MCF 10A (cell line): ENCODE data around the gene RINL. TPM values are rescaled to one million over a fixed set of nuclear protein-coding genes. Genes with fewer than 3 reads are reported as not detected.

Experiments used
- BruUV-seq: library from RNA; stranded (reverse); fragments of 400-500 nt; replicated peaks from 2 replicates; lab custom pipeline; 2021; lab: Mats Ljungman, UMichigan
- CTCF ChIA-PET: fragments of 300-600 bp; sonication (Branson Sonifier 250); formaldehyde crosslinking; extraction: SDS; loops from one replicate; lab custom pipeline; 2021; ENCODE audit warnings: antibody characterized with exemption, inconsistent platforms; lab: Yijun Ruan, JAX
- POLR2A ChIA-PET: fragments of 300-600, 350-650 bp; sonication (Branson Sonifier 250); formaldehyde crosslinking; extraction: SDS; loops from one replicate; lab custom pipeline; 2020; ENCODE audit warnings: antibody characterized with exemption, inconsistent platforms; lab: Yijun Ruan, JAX
- DNase-seq: peaks from one replicate; pipeline ENCODE4 v3.0.0-alpha.2; 2018; ENCODE audit not compliant: unreplicated experiment
- H3K27ac Mint-ChIP-seq: one replicate; pipeline ENCODE4 v1.8.0; 2022; ENCODE audit warnings: mild to moderate bottlenecking, low read depth, mixed read lengths; ENCODE audit not compliant: unreplicated experiment
- H3K27me3 Mint-ChIP-seq: one replicate; pipeline ENCODE4 v1.8.0; 2022; ENCODE audit warnings: mixed read lengths; ENCODE audit not compliant: insufficient read depth, unreplicated experiment
- H3K36me3 Mint-ChIP-seq: one replicate; pipeline ENCODE4 v1.8.0; 2022; ENCODE audit warnings: mild to moderate bottlenecking, moderate library complexity, mixed read lengths; ENCODE audit not compliant: insufficient read depth, unreplicated experiment
- H3K4me1 Mint-ChIP-seq: one replicate; pipeline ENCODE4 v1.8.0; 2022; ENCODE audit warnings: mixed read lengths; ENCODE audit not compliant: insufficient read depth, unreplicated experiment
- H3K4me3 Mint-ChIP-seq: one replicate; pipeline ENCODE4 v1.8.0; 2022; ENCODE audit warnings: mild to moderate bottlenecking, moderate library complexity, mixed read lengths; ENCODE audit not compliant: unreplicated experiment
- H3K9me3 Mint-ChIP-seq: one replicate; pipeline ENCODE4 v1.8.0; 2022; ENCODE audit warnings: mixed read lengths; ENCODE audit not compliant: unreplicated experiment
- intact Hi-C: fragments of 100-400 bp; cut with micrococcal nuclease; formaldehyde crosslinking; loops from 2 replicates; pipeline ENCODE4 v1.14.1; 2022
- total RNA-seq: library from RNA; stranded (reverse); gene quantifications from 2 replicates; pipeline ENCODE4 v1.2.3, GENCODE V29; 2022
- TF ChIP-seq, protein P1 (sequence below): fragments of 200-600 bp; IDR thresholded peaks from one replicate; pipeline ENCODE4 v1.8.0; 2022; ENCODE audit warnings: antibody characterized with exemption, mild to moderate bottlenecking; ENCODE audit not compliant: unreplicated experiment

Gene RINL
- total RNA-seq, 1 experiment from 2014 or later = 4.7 TPM

DNA sequence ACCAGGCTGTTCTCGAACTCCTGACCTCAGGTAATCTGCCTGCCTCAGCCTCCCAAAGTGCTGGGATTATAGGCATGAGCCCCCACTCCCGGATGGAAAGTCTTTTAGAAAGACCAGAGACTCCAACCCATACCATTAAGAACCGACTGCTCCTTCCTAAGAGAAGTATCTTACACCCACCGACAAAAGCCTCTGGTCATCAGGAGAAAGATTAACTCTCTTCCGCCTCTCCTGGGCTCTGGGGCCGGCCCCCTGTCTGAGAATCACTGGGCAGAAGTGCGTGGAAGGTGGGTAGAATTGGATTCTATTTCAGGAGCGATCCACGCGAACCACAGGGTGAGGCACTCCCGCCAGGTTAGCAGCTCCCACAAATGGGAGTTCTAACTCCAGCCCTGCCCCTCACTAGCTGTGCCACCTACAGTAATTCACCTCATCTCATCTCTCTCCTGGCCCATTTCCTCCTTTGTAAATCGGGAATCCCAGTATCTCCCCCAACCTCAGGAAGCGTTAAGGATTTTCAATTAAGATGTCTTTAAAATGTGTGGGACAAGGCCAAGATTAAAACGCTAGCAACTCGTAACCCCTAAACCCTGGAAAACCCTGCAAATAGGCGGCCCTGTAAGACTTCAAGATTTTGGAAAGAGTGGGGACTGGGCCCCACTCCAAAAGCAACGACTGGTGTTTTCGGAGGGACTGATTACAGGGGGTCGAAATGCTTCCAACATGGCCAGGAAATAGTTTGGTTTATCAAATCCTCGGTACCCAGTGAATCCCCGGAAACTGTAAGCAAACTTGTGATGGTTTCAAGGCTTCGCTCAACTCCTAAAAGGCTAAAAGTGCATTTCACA is 29.6 kb downstream of the RINL start:
- Mint-ChIP-seq H3K27ac (peak overlapping the region; percentile 99), H3K36me3 (peaks cover 63% of the 10 kb centered on the region), H3K4me1 (peaks cover 28% of the 10 kb centered on the region), H3K9me3 (no peaks in the 10 kb centered on the region), H3K27me3 (no peaks in the 10 kb centered on the region), H3K4me3 (peak overlapping the region; percentile 97)
- DNase-seq = no peak
- TSS peak; percentile 40 for BruUV-seq
- intact Hi-C loops = no loop called here
- ChIA-PET CTCF (interaction anchor here (1.1 to 1.8 kb wide), 2 partner anchors 9 to 15 kb away, joined by 3 to 15 read pairs; no protein-coding TSS in a partner anchor), POLR2A (interaction anchor here (0.5 to 2.7 kb wide), 29 partner anchors 9 to 918 kb away, joined by 3 to 59 read pairs (median 4); partner anchors contain the start of genes ACTN4, ECH1, EIF3K and MRPS12)
- TF ChIP-seq, protein P1, sequence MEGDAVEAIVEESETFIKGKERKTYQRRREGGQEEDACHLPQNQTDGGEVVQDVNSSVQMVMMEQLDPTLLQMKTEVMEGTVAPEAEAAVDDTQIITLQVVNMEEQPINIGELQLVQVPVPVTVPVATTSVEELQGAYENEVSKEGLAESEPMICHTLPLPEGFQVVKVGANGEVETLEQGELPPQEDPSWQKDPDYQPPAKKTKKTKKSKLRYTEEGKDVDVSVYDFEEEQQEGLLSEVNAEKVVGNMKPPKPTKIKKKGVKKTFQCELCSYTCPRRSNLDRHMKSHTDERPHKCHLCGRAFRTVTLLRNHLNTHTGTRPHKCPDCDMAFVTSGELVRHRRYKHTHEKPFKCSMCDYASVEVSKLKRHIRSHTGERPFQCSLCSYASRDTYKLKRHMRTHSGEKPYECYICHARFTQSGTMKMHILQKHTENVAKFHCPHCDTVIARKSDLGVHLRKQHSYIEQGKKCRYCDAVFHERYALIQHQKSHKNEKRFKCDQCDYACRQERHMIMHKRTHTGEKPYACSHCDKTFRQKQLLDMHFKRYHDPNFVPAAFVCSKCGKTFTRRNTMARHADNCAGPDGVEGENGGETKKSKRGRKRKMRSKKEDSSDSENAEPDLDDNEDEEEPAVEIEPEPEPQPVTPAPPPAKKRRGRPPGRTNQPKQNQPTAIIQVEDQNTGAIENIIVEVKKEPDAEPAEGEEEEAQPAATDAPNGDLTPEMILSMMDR = no peak

DNA sequence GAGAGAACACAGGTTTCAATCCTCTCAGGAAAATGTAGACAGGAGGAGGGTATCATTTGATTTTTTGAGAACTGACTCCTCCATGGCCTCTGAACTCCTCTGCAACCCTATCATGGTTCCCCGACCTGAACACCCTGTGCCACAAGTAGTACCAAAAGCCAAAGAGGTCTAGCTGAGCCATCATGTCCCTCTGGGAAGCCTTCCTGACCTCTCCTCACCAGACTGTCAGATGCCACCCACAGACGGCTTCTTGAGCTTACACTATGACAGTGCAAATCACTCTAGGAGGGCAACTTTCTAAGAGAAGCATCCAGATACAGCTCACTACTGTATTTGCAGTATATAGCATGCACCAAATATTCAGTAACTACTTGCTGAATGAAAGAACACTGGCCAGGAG is 32.0 kb downstream of the RINL start:
- BruUV-seq = no TSS peak
- intact Hi-C loops = no loop called here
- Mint-ChIP-seq H3K4me3 (no peak overlapping the region), H3K9me3 (no peaks in the 10 kb centered on the region), H3K36me3 (peaks cover 88% of the 10 kb centered on the region), H3K4me1 (peaks cover 27% of the 10 kb centered on the region), H3K27me3 (no peaks in the 10 kb centered on the region), H3K27ac (no peak overlapping the region)
- POLR2A ChIA-PET = no interaction called here
- TF ChIP-seq, protein P1 = no peak
- CTCF ChIA-PET = interaction anchor here (0.6 kb wide), 2 partner anchors 33 to 77 kb away, joined by 3 read pairs; no protein-coding TSS in a partner anchor
- no peak for DNase-seq

DNA sequence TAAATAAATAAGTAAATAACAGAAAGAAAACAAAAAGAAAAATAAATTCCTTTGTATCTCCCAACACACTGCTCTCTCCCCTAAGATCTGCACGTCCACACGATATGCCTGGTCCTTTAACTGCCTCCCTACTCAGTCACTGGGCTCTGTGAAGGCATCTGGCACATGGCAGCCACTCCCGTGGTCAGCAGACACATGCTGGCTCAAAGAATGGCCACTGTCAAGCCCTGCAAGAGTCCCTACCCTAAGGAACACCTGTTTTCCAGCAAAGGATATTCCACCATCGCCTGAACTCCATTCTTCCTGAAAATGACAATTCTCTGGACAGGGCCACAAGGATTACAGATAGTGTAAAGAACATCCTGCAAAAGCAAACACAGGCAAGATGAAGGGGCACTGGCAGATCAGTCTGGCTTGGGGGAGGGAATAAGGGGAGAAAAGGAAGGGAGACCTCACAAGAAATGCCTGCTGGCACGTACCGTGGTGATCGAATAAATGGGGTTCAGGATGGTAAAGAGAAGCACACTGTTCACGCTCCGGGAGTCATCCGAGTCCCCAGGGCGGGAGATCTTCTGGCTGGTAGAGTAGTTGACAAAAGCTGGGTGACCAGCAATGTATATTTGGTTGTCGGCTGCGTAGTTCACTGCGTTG is 32.6 kb downstream of the RINL start:
- H3K27me3 Mint-ChIP-seq = no peaks in the 10 kb centered on the region
- intact Hi-C loops = no loop called here
- BruUV-seq = no TSS peak
- peaks cover 27% of the 10 kb centered on the region for H3K4me1 Mint-ChIP-seq
- H3K36me3 Mint-ChIP-seq = peaks cover 94% of the 10 kb centered on the region
- CTCF ChIA-PET = interaction anchor here (0.6 kb wide), 1 partner anchor 76 kb away, joined by 3 read pairs; no protein-coding TSS in a partner anchor
- POLR2A ChIA-PET = no interaction called here
- H3K4me3 Mint-ChIP-seq = no peak overlapping the region
- H3K9me3 Mint-ChIP-seq = no peaks in the 10 kb centered on the region
- DNase-seq = no peak
- TF ChIP-seq, protein P1 = no peak
- peak overlapping the region; percentile 31 for H3K27ac Mint-ChIP-seq
